HCT116 (cell line): ENCODE data around the gene MICALL2. TPM values are rescaled to one million over a fixed set of nuclear protein-coding genes. Genes with fewer than 3 reads are reported as not detected.

ENCODE experiments used
- ATAC-seq: fragments of 200-7000 bp; cut with Tn5 transposase; 2 replicates; pipeline ENCODE4 v1.9.1; 2020; ENCODE audit warnings: mild to moderate bottlenecking, moderate library complexity
- BruUV-seq: library from RNA; stranded (reverse); fragments of 400-500 nt; replicated peaks from 2 replicates; lab custom pipeline; 2021; lab: Mats Ljungman, UMichigan
- CTCF ChIA-PET: fragments of 300-600 bp; sonication (Branson Sonifier 250); formaldehyde crosslinking; loops from one replicate; lab custom pipeline; 2021; ENCODE audit warnings: antibody characterized with exemption; lab: Charles Lee
- POLR2A ChIA-PET: fragments of 300-600, 350-600 bp; sonication (Branson Sonifier 250); formaldehyde crosslinking; loops from one replicate; lab custom pipeline; 2021; ENCODE audit warnings: antibody characterized with exemption; lab: Charles Lee
- RAD21 ChIA-PET, 2 experiments: fragments of 300-600 bp; sonication (Branson Sonifier 250); formaldehyde crosslinking; loops; one replicate each; lab custom pipeline; 2023; ENCODE audit warnings: low total read pairs in 2 of 2; ENCODE audit not compliant: uncharacterized antibody in 2 of 2, unreplicated experiment in 2 of 2, low non-redundant PET in 1 of 2; lab: Charles Lee
- DNase-seq: peaks from one replicate; pipeline ENCODE4 v3.0.0-alpha.2; 2010; ENCODE audit warnings: low read depth, low spot score
- H2AFZ ChIP-seq: fragments of 200-600 bp; shearing (Covaris generic), sonication (generic); 2 replicates; pipeline ENCODE4 v1.6.1; 2017; ENCODE audit warnings: low read depth, mixed run types, mixed read lengths, antibody characterized with exemption, low read length; ENCODE audit not compliant: poor library complexity, severe bottlenecking
- H3K27ac ChIP-seq: 2 replicates; pipeline ENCODE4 v1.5.1; 2012; ENCODE audit warnings: low read depth, low read length
- H3K27me3 ChIP-seq: fragments of 200-600 bp; sonication (generic); 2 replicates; pipeline ENCODE4 v1.6.1; 2016; ENCODE audit warnings: mixed run types, low read length, mixed read lengths; ENCODE audit not compliant: insufficient read depth
- H3K36me3 ChIP-seq, 2 experiments: fragments of 200-500 bp in 1 of 2; fragments of 200-600 bp in 1 of 2; sonication (Bioruptor generic) in 1 of 2; sonication (generic) in 1 of 2; 2 replicates each; pipeline versions ENCODE4 v1.5.1 to v1.6.1; 2014 to 2016; ENCODE audit warnings: low read length in 2 of 2, inconsistent platforms in 1 of 2, mixed read lengths in 1 of 2, mixed run types in 1 of 2; ENCODE audit not compliant: insufficient read depth in 2 of 2, control insufficient read depth in 1 of 2
- H3K4me1 ChIP-seq, 2 experiments: fragments of 200-600 bp in 1 of 2; sonication (generic) in 1 of 2; 2 replicates each; pipeline versions ENCODE4 v1.5.1 to v1.6.1; 2012 to 2017; ENCODE audit warnings: low read length in 2 of 2, inconsistent platforms in 1 of 2, mild to moderate bottlenecking in 1 of 2, mixed read lengths in 1 of 2, mixed run types in 1 of 2, moderate library complexity in 1 of 2; ENCODE audit not compliant: insufficient read depth in 2 of 2, control insufficient read depth in 1 of 2
- H3K4me2 ChIP-seq: fragments of 200-600 bp; sonication (generic); 2 replicates; pipeline ENCODE4 v1.6.1; 2017; ENCODE audit warnings: mixed run types, low read length, mixed read lengths
- H3K4me3 ChIP-seq, 2 experiments: fragments of 200-600 bp in 1 of 2; sonication (generic) in 1 of 2; replicated peaks in 1 of 2; 2 replicates each; pipeline ENCODE4 v1.5.1; 2011 to 2016; ENCODE audit warnings: low read length in 2 of 2, control low read depth in 1 of 2, low read depth in 1 of 2, mild to moderate bottlenecking in 1 of 2, mixed read lengths in 1 of 2, mixed run types in 1 of 2
- H3K79me2 ChIP-seq: fragments of 200-600 bp; sonication (generic); 2 replicates; pipeline ENCODE4 v1.6.1; 2017; ENCODE audit warnings: mild to moderate bottlenecking, mixed run types, low read length, moderate library complexity, mixed read lengths; ENCODE audit not compliant: insufficient read depth
- H3K9ac ChIP-seq: fragments of 200-600 bp; sonication (generic); 2 replicates; pipeline ENCODE4 v1.6.1; 2016; ENCODE audit warnings: low read length, mixed read lengths
- H3K9me2 ChIP-seq: fragments of 200-600 bp; sonication (generic), shearing (Covaris generic); 2 replicates; pipeline ENCODE4 v1.6.1; 2017; ENCODE audit warnings: mixed run types, mild to moderate bottlenecking, moderate library complexity; ENCODE audit not compliant: insufficient read depth
- H3K9me3 ChIP-seq, 2 experiments: fragments of 200-500 bp in 1 of 2; fragments of 200-600 bp in 1 of 2; sonication (Bioruptor generic) in 1 of 2; sonication (generic) in 1 of 2; 2 replicates each; pipeline ENCODE4 v1.6.1; 2014 to 2017; ENCODE audit warnings: low read length in 2 of 2, mixed read lengths in 2 of 2, inconsistent platforms in 1 of 2, low read depth in 1 of 2, mild to moderate bottlenecking in 1 of 2, mixed run types in 1 of 2, moderate library complexity in 1 of 2; ENCODE audit not compliant: control insufficient read depth in 1 of 2, insufficient read depth in 1 of 2
- H4K20me1 ChIP-seq: fragments of 200-600 bp; sonication (generic), shearing (Covaris generic); 2 replicates; pipeline ENCODE4 v1.6.1; 2017; ENCODE audit warnings: mixed run types, mild to moderate bottlenecking, moderate library complexity; ENCODE audit not compliant: insufficient read depth
- ATF3 ChIP-seq: IDR thresholded peaks from 2 replicates; pipeline ENCODE4 v1.6.1; 2012
- CEBPB ChIP-seq: IDR thresholded peaks from 2 replicates; pipeline ENCODE4 v1.6.1; 2012; ENCODE audit warnings: low read depth
- CTCF ChIP-seq, 3 experiments: fragments of 200-600 bp in 1 of 3; sonication (generic) in 1 of 3; IDR thresholded peaks in 2 of 3; conservative IDR thresholded peaks in 1 of 3; 2 replicates each; pipeline ENCODE4 v1.5.1; 2012 to 2017; ENCODE audit warnings: low read depth in 2 of 3, low read length in 2 of 3, antibody characterized with exemption in 1 of 3, borderline replicate concordance in 1 of 3, control low read depth in 1 of 3, mild to moderate bottlenecking in 1 of 3, mixed read lengths in 1 of 3, mixed run types in 1 of 3, moderate library complexity in 1 of 3; ENCODE audit not compliant: insufficient read depth in 1 of 3
- EZH2 ChIP-seq: fragments of 200-600 bp; sonication (generic); IDR thresholded peaks from 2 replicates; pipeline ENCODE4 v1.6.1; 2017; ENCODE audit warnings: antibody characterized with exemption, mixed run types
- FOSL1 ChIP-seq: IDR thresholded peaks from 2 replicates; pipeline ENCODE4 v1.6.1; 2012; ENCODE audit warnings: low read depth
- POLR2AphosphoS5 ChIP-seq: IDR thresholded peaks from 2 replicates; pipeline ENCODE4 v1.6.1; 2011; ENCODE audit warnings: mild to moderate bottlenecking, low read depth, low read length, moderate library complexity
- REST ChIP-seq: IDR thresholded peaks from 2 replicates; pipeline ENCODE4 v1.6.1; 2012; ENCODE audit warnings: low read depth
- SP1 ChIP-seq: IDR thresholded peaks from 2 replicates; pipeline ENCODE4 v1.6.1; 2012; ENCODE audit warnings: low read depth
- SRF ChIP-seq: IDR thresholded peaks from 2 replicates; pipeline ENCODE4 v1.6.1; 2012; ENCODE audit warnings: low read depth
- TCF7L2 ChIP-seq: IDR thresholded peaks from 2 replicates; pipeline ENCODE4 v1.7.0; 2011; ENCODE audit warnings: borderline replicate concordance, inconsistent platforms; ENCODE audit not compliant: insufficient read depth, insufficient read length; ENCODE audit errors: extremely low read depth
- YY1 ChIP-seq: IDR thresholded peaks from 2 replicates; pipeline ENCODE4 v1.6.1; 2011; ENCODE audit warnings: low read length, low read depth, moderate library complexity, mild to moderate bottlenecking; ENCODE audit not compliant: insufficient replicate concordance; ENCODE audit errors: extremely low read depth
- ZBTB33 ChIP-seq: IDR thresholded peaks from 2 replicates; pipeline ENCODE4 v1.6.1; 2011; ENCODE audit warnings: mild to moderate bottlenecking, low read length, moderate library complexity; ENCODE audit not compliant: insufficient replicate concordance; ENCODE audit errors: extremely low read depth
- ZFX ChIP-seq: fragments of 450-650 bp; IDR thresholded peaks from 2 replicates; pipeline ENCODE4 v1.6.1; 2017
- ZNF274 ChIP-seq: fragments of 200-500 bp; sonication (Bioruptor generic); IDR thresholded peaks from 2 replicates; pipeline ENCODE4 v1.6.1; 2014; ENCODE audit warnings: mild to moderate bottlenecking, low read depth, low read length, inconsistent platforms
- intact Hi-C: fragments of 100-400 bp; cut with micrococcal nuclease; formaldehyde crosslinking; loops from 2 replicates; pipeline ENCODE4 v1.10.0; 2022
- total RNA-seq: library from RNA; stranded (reverse); gene quantifications from one replicate; pipeline ENCODE4 v1.2.1, GENCODE V29; 2021; ENCODE audit not compliant: unreplicated experiment

Gene MICALL2
- total RNA-seq, 1 experiment from 2014 or later = 60.7 TPM

- H2AFZ ChIP-seq = no peak overlapping the region
- peaks cover 23 to 27% of the 10 kb centered on the region in 2 experiments; a peak in 3 of 4 replicates for H3K36me3 ChIP-seq
- RAD21 ChIA-PET = no interaction called here
- POLR2A ChIA-PET = no interaction called here
- H3K27me3 ChIP-seq = no peaks in the 10 kb centered on the region
- intact Hi-C loops = no loop called here
- H3K9ac ChIP-seq = no peak overlapping the region
- H3K4me3 ChIP-seq = no peak overlapping the region
- DNase-seq = no peak
- no peak overlapping the region for H3K4me2 ChIP-seq
- H3K4me1 ChIP-seq = no peaks in the 10 kb centered on the region
- CTCF ChIA-PET = no interaction called here
- H3K27ac ChIP-seq = no peak overlapping the region
- no peaks in the 10 kb centered on the region; the same call in 1 of the 2 replicates for H3K79me2 ChIP-seq
- no TSS peak for BruUV-seq
- TF ChIP-seq TCF7L2 (no peak), EZH2 (no peak), ZFX (no peak), CEBPB (no peak), YY1 (no peak), CTCF (IDR thresholded peaks at IDR 0.05 in 2 of 3, conservative IDR thresholded peaks at IDR 0.05 in 1 of 3; ENCODE audit: borderline replicate concordance in 1 of 3, insufficient read depth in 1 of 3, low read depth in 2 of 3, low read length in 2 of 3) (no peak), POLR2AphosphoS5 (no peak), REST (no peak), ZNF274 (no peak), ZBTB33 (no peak), SP1 (no peak), ATF3 (no peak), FOSL1 (no peak), SRF (no peak)
- ATAC-seq = no peak
- H3K9me2 ChIP-seq = no peaks in the 10 kb centered on the region
- no peaks in the 10 kb centered on the region for H3K9me3 ChIP-seq
- H4K20me1 ChIP-seq = no peaks in the 10 kb centered on the region
Measured at GRCh38 chr7:1493129-1493528, 33.9 kb upstream of the MICALL2 start.
